Fibroblast of lung (primary cell): Measurements from ENCODE around the gene POMT1. TPM values are rescaled to one million over a fixed set of nuclear protein-coding genes. Genes with fewer than 3 reads are reported as not detected.

Source experiments
- DNase-seq, 2 donors: peaks; one replicate each; pipeline versions ENCODE4 v3.0.0 to v3.0.0-alpha.2; 2010; ENCODE audit warnings: low read depth in 2 of 2
- H2AFZ ChIP-seq: 2 replicates; pipeline ENCODE4 v1.5.1; 2012; ENCODE audit warnings: low read length, control low read depth, inconsistent platforms
- H3K27ac ChIP-seq: 2 replicates; pipeline ENCODE4 v1.5.1; 2011; ENCODE audit warnings: low read length, control low read depth; ENCODE audit not compliant: insufficient read depth
- H3K27me3 ChIP-seq: 2 replicates; pipeline ENCODE4 v1.5.1; 2011; ENCODE audit warnings: mild to moderate bottlenecking, low read length; ENCODE audit not compliant: control insufficient read depth, insufficient read depth
- H3K36me3 ChIP-seq: 2 replicates; pipeline ENCODE4 v1.5.1; 2011; ENCODE audit warnings: low read length; ENCODE audit not compliant: control insufficient read depth, insufficient read depth
- H3K4me1 ChIP-seq: 2 replicates; pipeline ENCODE4 v1.5.1; 2011; ENCODE audit warnings: low read length; ENCODE audit not compliant: control insufficient read depth, insufficient read depth; ENCODE audit errors: extremely low read depth
- H3K4me2 ChIP-seq: 2 replicates; pipeline ENCODE4 v1.5.1; 2011; ENCODE audit warnings: low read length, control low read depth; ENCODE audit not compliant: insufficient read depth; ENCODE audit errors: extremely low read depth
- H3K4me3 ChIP-seq, 4 experiments: fragments of 200-600 bp in 1 of 4; sonication (generic) in 1 of 4; replicated peaks in 1 of 4; 2 replicates each; pipeline ENCODE4 v1.5.1; 2011 to 2016; ENCODE audit warnings: low read length in 4 of 4, low read depth in 3 of 4, mild to moderate bottlenecking in 3 of 4, control low read depth in 2 of 4, inconsistent platforms in 1 of 4, mixed read lengths in 1 of 4; ENCODE audit not compliant: insufficient read depth in 1 of 4; ENCODE audit errors: control extremely low read depth in 1 of 4
- H3K79me2 ChIP-seq: 2 replicates; pipeline ENCODE4 v1.5.1; 2012; ENCODE audit warnings: mild to moderate bottlenecking, low read length, inconsistent platforms; ENCODE audit not compliant: control insufficient read depth, insufficient read depth
- H3K9ac ChIP-seq: 2 replicates; pipeline ENCODE4 v1.5.1; 2011; ENCODE audit warnings: mild to moderate bottlenecking, low read length, control low read depth; ENCODE audit not compliant: insufficient read depth
- H3K9me3 ChIP-seq: 2 replicates; pipeline ENCODE4 v1.5.1; 2012; ENCODE audit warnings: low read depth, low read length; ENCODE audit not compliant: control insufficient read depth, insufficient read depth
- H4K20me1 ChIP-seq: 2 replicates; pipeline ENCODE4 v1.5.1; 2011; ENCODE audit warnings: low read length; ENCODE audit not compliant: control insufficient read depth, insufficient read depth; ENCODE audit errors: extremely low read depth
- EZH2 ChIP-seq: IDR thresholded peaks from 2 replicates; pipeline ENCODE4 v1.5.1; 2012; ENCODE audit warnings: low read length, control low read depth, mild to moderate bottlenecking; ENCODE audit errors: missing control alignments
- polyA plus RNA-seq, 2 donors: library from polyadenylated mRNA; depleted of rRNA in 1 of 2; stranded (reverse) in 1 of 2; unstranded in 1 of 2; fragments of >200 nt; gene quantifications; 2 replicates each; pipeline ENCODE4 v1.2.1, GENCODE V29; 2011 to 2012; ENCODE audit warnings: missing spikeins in 1 of 2
- total RNA-seq: library from RNA; depleted of rRNA; stranded (reverse); fragments of >200 nt; gene quantifications from 2 replicates; pipeline ENCODE4 v1.2.1, GENCODE V29; 2014
- TF ChIP-seq, protein P1 (sequence below), 2 donors: IDR thresholded peaks in 1 of 2; conservative IDR thresholded peaks in 1 of 2; 1 replicate in 1 of 2; 2 replicates in 1 of 2; pipeline ENCODE4 v1.5.1; 2011 to 2012; ENCODE audit warnings: low read length in 2 of 2, control low read depth in 1 of 2, inconsistent platforms in 1 of 2, low read depth in 1 of 2, mild to moderate bottlenecking in 1 of 2

POMT1 gene
- total and polyA plus RNA-seq, 2 donors (not counting 1 experiment from before 2014, with no cell fraction given): 17.7 to 36.7 TPM

DNA sequence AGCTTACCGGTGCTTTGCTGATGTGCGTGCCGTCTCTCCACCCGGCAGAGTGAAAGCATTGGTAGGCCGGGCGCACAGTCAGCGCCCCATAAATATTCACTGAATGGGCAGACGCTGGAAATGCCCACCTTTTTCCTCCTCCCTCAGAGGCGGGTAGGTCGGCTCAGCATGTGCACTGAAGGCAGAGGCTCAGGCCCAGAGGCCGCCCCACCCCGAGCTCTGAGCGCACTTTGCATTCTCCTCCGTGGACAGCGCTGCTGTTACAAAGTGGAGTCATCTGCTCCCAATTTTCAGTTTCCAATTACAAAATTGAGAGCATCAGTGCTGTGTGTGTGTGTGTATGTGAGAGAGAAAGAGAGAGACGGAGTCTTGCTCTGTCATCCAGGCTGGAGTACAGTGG is 17.8 kb downstream of the POMT1 start:
- no peak for TF ChIP-seq EZH2
- TF ChIP-seq, protein P1, sequence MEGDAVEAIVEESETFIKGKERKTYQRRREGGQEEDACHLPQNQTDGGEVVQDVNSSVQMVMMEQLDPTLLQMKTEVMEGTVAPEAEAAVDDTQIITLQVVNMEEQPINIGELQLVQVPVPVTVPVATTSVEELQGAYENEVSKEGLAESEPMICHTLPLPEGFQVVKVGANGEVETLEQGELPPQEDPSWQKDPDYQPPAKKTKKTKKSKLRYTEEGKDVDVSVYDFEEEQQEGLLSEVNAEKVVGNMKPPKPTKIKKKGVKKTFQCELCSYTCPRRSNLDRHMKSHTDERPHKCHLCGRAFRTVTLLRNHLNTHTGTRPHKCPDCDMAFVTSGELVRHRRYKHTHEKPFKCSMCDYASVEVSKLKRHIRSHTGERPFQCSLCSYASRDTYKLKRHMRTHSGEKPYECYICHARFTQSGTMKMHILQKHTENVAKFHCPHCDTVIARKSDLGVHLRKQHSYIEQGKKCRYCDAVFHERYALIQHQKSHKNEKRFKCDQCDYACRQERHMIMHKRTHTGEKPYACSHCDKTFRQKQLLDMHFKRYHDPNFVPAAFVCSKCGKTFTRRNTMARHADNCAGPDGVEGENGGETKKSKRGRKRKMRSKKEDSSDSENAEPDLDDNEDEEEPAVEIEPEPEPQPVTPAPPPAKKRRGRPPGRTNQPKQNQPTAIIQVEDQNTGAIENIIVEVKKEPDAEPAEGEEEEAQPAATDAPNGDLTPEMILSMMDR (conservative IDR thresholded peaks at IDR 0.05 in 1 of 2, IDR thresholded peaks at IDR 0.05 in 1 of 2; ENCODE audit: low read depth in 1 of 2, low read length in 2 of 2): no peak
- H3K36me3 ChIP-seq: peaks cover 42% of the 10 kb centered on the region

DNA sequence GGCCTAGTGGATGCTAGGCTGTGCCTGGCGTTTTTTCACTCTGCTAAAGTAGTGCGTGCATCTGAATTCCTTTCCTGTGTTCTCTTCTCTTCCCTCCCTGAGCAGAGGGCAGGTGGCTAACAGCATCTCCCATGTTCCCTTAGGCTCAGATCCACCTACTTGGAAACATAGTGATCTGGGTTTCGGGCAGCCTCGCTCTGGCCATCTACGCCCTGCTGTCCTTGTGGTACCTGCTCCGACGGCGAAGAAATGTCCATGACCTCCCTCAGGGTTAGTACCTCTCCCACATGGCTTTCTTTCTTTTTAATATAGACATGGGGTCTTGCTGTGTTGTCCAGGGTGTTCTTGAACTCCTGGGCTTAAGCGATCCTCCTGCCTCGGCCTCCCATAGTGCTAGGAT is 18.5 kb downstream of the POMT1 start:
- Histone ChIP-seq H4K20me1 (no peaks in the 10 kb centered on the region), H3K27me3 (no peaks in the 10 kb centered on the region), H3K4me1 (no peaks in the 10 kb centered on the region), H3K4me3 (no peak overlapping the region), H2AFZ (no peak overlapping the region), H3K79me2 (no peaks in the 10 kb centered on the region), H3K9me3 (no peaks in the 10 kb centered on the region), H3K27ac (no peak overlapping the region), H3K4me2 (no peak overlapping the region), H3K9ac (no peak overlapping the region), H3K36me3 (peaks cover 38% of the 10 kb centered on the region)
- TF ChIP-seq, protein P1 (conservative IDR thresholded peaks at IDR 0.05 in 1 of 2, IDR thresholded peaks at IDR 0.05 in 1 of 2; ENCODE audit: low read depth in 1 of 2, low read length in 2 of 2): no peak
- no peak for TF ChIP-seq EZH2
- DNase-seq: no peak

More for the DNA sequence above, 17.8 kb downstream of the POMT1 start:
- H3K4me2 ChIP-seq: no peak overlapping the region
- no peak overlapping the region for H3K27ac ChIP-seq
- no peaks in the 10 kb centered on the region for H4K20me1 ChIP-seq
- no peak overlapping the region for H3K4me3 ChIP-seq
- DNase-seq: no peak
- H2AFZ ChIP-seq: no peak overlapping the region
- no peaks in the 10 kb centered on the region for H3K27me3 ChIP-seq
- no peaks in the 10 kb centered on the region for H3K79me2 ChIP-seq
- no peak overlapping the region for H3K9ac ChIP-seq
- no peaks in the 10 kb centered on the region for H3K9me3 ChIP-seq
- H3K4me1 ChIP-seq: no peaks in the 10 kb centered on the region

- Histone ChIP-seq H3K4me3 (no peak overlapping the region), H3K9ac (no peak overlapping the region), H3K79me2 (no peaks in the 10 kb centered on the region), H3K4me2 (no peak overlapping the region), H4K20me1 (no peaks in the 10 kb centered on the region), H3K9me3 (no peaks in the 10 kb centered on the region), H3K4me1 (no peaks in the 10 kb centered on the region), H3K27ac (no peak overlapping the region), H3K27me3 (no peaks in the 10 kb centered on the region), H3K36me3 (peaks cover 37% of the 10 kb centered on the region), H2AFZ (no peak overlapping the region)
- no peak for TF ChIP-seq EZH2
- TF ChIP-seq, protein P1 (conservative IDR thresholded peaks at IDR 0.05 in 1 of 2, IDR thresholded peaks at IDR 0.05 in 1 of 2; ENCODE audit: low read depth in 1 of 2, low read length in 2 of 2): no peak
- DNase-seq: no peak
Measured at GRCh38 chr9:131521822-131522221, 19.1 kb downstream of the POMT1 start.
